Left forelimb (tissue), 1 donor: ENCODE data around the gene STIL.
"Not testable (repeated sequence)": the region's sequence is repeated elsewhere in the genome, so short reads cannot be mapped to it uniquely, and the experiment has no call there.

Experiments
- DNase-seq: peaks from one replicate; pipeline ENCODE4 v3.0.0-alpha.2; 2018; ENCODE audit warnings: low spot score

The STIL gene

GRCh38 chr1:47319968-47320367, 6.0 kb upstream of the STIL start:
- DNase-seq: not testable (repeated sequence)

GRCh38 chr1:47317841-47318240, 3.9 kb upstream of the STIL start:
- no peak for DNase-seq

GRCh38 chr1:47309427-47309826, 4.5 kb downstream of the STIL start:
- no peak for DNase-seq

- no peak for DNase-seq
Observed at GRCh38 chr1:47302472-47302871, 11.5 kb downstream of the STIL start.

GRCh38 chr1:47298025-47298699, 15.8 kb downstream of the STIL start:
- DNase-seq: no peak

GRCh38 chr1:47295579-47295978, 18.4 kb downstream of the STIL start:
- DNase-seq: no peak

- not testable (repeated sequence) for DNase-seq
Observed at GRCh38 chr1:47294863-47295262, 19.1 kb downstream of the STIL start.

- not testable (repeated sequence) for DNase-seq
Observed at GRCh38 chr1:47288116-47288515, 25.8 kb downstream of the STIL start.

- no peak for DNase-seq
Observed at GRCh38 chr1:47280142-47280541, 33.8 kb downstream of the STIL start.

GRCh38 chr1:47276850-47277249, 37.1 kb downstream of the STIL start:
- DNase-seq: no peak

GRCh38 chr1:47275811-47276210, 38.1 kb downstream of the STIL start:
- not testable (repeated sequence) for DNase-seq

- DNase-seq: not testable (repeated sequence)
Observed at GRCh38 chr1:47265529-47265928, 48.4 kb downstream of the STIL start.

- DNase-seq: no peak
Observed at GRCh38 chr1:47262787-47263413, 51.0 kb downstream of the STIL start.

GRCh38 chr1:47257224-47257623, 56.7 kb downstream of the STIL start:
- DNase-seq: no peak

GRCh38 chr1:47252795-47253194, 61.2 kb downstream of the STIL start:
- DNase-seq: no peak

GRCh38 chr1:47252369-47252768, 61.6 kb downstream of the STIL start:
- DNase-seq: no peak

- no peak for DNase-seq
Observed at GRCh38 chr1:47249755-47250154, 64.2 kb downstream of the STIL start.

GRCh38 chr1:47244339-47244862, 69.5 kb downstream of the STIL start:
- DNase-seq: no peak

GRCh38 chr1:47243910-47244309, 70.0 kb downstream of the STIL start:
- no peak for DNase-seq

GRCh38 chr1:47241114-47242113, 72.5 kb downstream of the STIL start:
- peak; percentile 36 for DNase-seq

GRCh38 chr1:47238935-47239592, 74.9 kb downstream of the STIL start:
- DNase-seq: no peak

GRCh38 chr1:47235806-47236205, 78.1 kb downstream of the STIL start:
- DNase-seq: peak; percentile 11
